A549 treated with AZD2906 at 1 μM for 4 hours (cell line): ENCODE results near the gene ECM1. TPM values are rescaled to one million over a fixed set of nuclear protein-coding genes. Genes with fewer than 3 reads are reported as not detected.

Experiments used
- total RNA-seq: library from RNA; stranded (reverse); fragments of 200-300 nt; extraction: Qiagen RNA extraction; gene quantifications from 5 replicates; pipeline ENCODE4 v1.2.3, GENCODE V29; 2022

The ECM1 gene
- 1.4 to 1.9 TPM (median 1.4 TPM) in 5 replicates for total RNA-seq

DNA sequence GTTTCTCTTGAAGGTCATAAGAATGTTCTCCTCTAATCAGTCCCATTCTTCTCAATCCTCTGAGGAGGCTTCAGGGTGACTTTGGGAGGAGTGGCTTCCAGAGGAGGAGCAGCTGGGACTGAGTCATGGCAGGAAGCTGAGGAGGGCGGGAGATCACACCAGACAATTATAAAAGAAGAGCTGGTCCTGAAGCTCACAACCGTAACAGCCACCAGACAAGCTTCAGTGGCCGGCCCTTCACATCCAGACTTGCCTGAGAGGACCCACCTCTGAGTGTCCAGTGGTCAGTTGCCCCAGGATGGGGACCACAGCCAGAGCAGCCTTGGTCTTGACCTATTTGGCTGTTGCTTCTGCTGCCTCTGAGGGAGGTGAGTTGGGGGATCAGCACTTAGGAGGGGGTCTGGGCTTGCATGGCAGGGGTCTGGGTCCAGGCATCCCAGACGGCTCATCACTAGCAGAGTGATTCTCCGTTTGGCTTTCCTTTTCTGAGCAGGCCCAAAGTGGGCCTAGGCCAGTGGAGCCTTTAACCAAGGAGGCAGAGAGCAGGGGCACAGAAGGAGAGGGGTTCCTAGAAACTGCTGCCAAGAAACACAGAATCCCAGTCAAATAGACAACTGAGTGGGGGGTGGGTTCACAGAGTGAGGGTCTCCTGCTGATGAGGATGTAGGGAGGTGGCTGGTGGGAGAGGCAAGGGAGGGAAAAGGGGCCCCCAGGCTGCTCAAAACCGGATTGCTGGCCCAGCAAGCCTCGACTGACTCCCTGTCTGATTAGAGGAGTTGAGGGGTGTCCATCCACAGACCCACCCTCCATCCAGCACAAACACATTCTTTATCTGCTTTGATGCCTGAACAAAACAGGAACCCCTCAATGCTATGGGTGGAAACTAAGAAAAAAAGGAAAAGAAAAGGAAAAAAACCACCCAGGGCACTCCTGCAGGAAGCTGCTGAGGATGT is at the start of gene ECM1:
Gene ECM1, plus strand, starts transcription at position 198 of the 953 bp plus-strand sequence. Its CDS starts 101 bp downstream, at position 299.

DNA sequence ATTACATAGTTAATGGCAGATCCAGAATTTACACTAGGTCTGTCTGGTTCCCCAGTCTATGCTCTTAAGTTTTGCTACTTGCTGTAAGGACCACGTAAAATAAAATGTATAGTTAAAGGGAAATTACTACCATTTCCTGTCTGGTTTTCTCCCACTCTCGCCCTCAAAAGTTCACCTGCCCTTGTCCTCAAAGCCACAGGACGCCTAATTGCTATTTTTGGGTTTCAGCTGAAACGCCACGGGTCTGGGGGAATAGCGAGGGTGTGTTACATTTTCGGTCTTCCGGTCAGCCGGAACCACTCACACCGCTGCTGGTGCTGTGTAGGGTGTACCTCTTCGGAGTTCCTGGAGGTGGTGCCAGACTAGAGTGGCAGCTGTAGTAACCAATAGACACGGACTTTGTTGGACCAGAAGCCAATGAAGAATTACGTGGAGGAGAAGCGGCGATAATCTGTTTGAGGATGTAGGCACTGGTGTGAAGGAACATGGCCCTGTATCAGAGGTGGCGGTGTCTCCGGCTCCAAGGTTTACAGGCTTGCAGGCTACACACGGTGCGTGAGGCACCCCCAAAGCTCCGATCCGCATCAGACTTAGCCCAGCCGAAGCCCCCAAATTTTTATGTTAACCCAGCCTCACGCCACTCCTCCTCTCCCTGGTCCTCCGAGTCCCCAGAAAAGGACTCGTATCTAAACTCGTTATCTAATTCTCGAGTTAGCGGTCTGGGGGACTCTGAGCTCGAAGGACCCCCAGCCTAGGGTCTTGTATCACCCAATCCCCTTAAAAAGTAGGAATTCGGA is 20.7 kb upstream of the ECM1 start, which contains the start of gene TARS2:
Gene TARS2, plus strand, starts transcription at position 454 of the 797 bp plus-strand sequence. Its CDS starts 32 bp downstream, at position 486.

DNA sequence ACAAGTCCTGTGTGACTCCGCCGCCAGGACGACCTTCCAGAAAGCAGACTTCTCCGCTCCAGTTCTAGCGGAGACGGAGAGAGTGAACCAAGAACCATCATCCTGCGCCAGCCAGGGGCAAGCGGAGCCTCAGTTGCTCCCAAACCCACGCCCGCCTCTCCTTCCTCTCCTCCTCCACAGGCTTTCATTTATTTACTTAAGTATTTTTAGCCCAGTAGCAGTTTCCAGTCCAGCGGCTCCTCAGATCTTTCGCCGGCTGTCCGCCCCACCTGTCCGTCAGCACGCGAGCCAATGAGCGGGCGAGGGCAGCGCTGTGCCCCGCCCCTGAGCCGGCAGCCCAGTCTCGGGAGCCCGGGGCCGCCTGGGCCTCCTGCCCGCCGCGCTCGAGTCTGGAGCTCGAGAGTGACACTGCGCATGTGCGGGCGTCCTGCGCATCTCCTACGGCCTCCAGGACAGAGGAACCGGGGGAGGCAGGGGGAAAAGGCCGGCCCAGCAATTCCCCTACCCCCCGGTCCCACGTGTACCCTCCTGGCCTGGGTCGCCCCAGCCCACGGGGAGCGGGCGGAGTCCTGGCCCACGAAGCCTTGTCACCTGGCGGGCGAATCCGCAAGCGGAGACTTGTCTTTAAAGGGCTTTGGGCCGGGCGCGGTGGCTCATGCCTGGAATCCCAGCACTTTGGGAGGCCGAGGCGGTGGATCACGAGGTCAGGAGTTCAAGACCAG is 7.6 kb downstream of the ECM1 start, which contains the start of gene FALEC:
Gene FALEC, plus strand, starts transcription at position 425 of the 722 bp plus-strand sequence.

DNA sequence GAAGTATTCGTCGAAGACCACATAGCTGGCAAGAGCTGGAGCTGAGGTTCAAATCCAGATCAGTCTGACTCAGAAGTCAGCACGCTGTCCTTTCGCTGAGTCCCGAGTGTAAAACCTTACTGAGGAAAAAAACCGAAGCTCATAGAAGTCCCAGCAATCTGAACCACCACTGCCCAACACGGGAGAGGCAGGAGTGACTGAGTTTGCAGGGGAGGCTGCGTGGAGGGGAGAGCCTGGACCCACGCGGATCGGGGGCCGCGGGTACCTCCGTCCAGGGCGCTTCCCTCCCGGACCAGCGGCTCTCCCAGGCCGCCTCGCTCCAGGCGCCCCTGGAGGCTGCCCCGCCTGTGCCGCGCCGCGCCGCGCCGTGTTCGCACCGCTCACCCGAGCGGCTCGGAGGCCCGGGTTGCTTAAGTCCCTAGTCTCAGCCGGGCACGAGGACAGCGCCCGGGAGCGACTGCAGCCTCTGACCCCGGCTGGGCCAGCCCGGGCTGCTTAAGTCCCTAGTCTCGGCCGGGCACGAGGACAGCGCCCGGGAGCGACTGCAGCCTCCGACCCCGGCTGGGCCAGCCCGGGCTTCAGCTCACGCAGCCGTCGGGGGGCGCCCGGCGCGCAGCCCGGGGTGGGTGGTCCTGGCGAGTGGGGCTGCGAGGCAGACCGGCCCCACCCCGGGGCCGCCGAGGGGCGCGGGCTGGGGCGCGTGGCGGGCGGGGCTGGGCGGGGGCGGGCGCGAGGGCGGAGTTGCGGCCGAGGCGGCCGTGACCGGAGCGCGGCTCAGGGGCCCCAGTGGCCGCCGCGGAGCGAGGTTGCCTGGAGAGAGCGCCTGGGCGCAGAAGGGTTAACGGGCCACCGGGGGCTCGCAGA is 41.0 kb downstream of the ECM1 start, which contains the start of gene ADAMTSL4:
Gene ADAMTSL4, plus strand, starts transcription at position 777 of the 864 bp plus-strand sequence. CDS start 2,881 bp downstream, outside the sequence.

Other genes with a start within 250 kb of the ECM1 start
- 137 to 147 TPM (median 146 TPM) in 5 replicates for gene APH1A, start 239.1 kb upstream of the ECM1 start, total RNA-seq
- 0.21 to 0.63 TPM (median 0.32 TPM) in 5 replicates for gene C1orf54, start 235.3 kb upstream of the ECM1 start, total RNA-seq
- gene CIART, start 225.6 kb upstream of the ECM1 start, total RNA-seq = 1.8 to 3.5 TPM (median 2.5 TPM) in 5 replicates
- 77.6 to 88.6 TPM (median 83.9 TPM) in 5 replicates for gene MRPS21, start 214.2 kb upstream of the ECM1 start, total RNA-seq
- 47.0 to 53.5 TPM (median 51.6 TPM) in 5 replicates for gene PRPF3, start 186.6 kb upstream of the ECM1 start, total RNA-seq
- gene RPRD2, start 144.0 kb upstream of the ECM1 start, total RNA-seq = 12.9 to 13.6 TPM (median 13.3 TPM) in 5 replicates
- gene TARS2, start 20.7 kb upstream of the ECM1 start, total RNA-seq = 21.6 to 23.6 TPM (median 22.4 TPM) in 5 replicates
- 0.13 to 0.35 TPM (median 0.26 TPM) in 4 of 5 replicates, not detected in the other for gene FALEC, start 7.6 kb downstream of the ECM1 start, total RNA-seq
- gene ADAMTSL4, start 41.3 kb downstream of the ECM1 start, total RNA-seq = 2.8 to 7.5 TPM (median 6.1 TPM) in 5 replicates
- gene MCL1, start 71.5 kb downstream of the ECM1 start, total RNA-seq = 249 to 315 TPM (median 297 TPM) in 5 replicates
- gene ENSA, start 121.5 kb downstream of the ECM1 start, total RNA-seq = 126 to 142 TPM (median 138 TPM) in 5 replicates
- 11.4 to 16.0 TPM (median 14.0 TPM) in 5 replicates for gene GOLPH3L, start 189.0 kb downstream of the ECM1 start, total RNA-seq
- 5.8 to 10.7 TPM (median 8.1 TPM) in 5 replicates for gene HORMAD1, start 212.8 kb downstream of the ECM1 start, total RNA-seq